Choroid plexus epithelial cell (primary cell): ENCODE data around the gene SUSD3.
A peak's percentile ranks its signal among the peaks of the same experiment; 100 is the strongest.

ENCODE experiments used
- DNase-seq: peaks from one replicate; pipeline ENCODE4 v3.0.0-alpha.2; 2010; ENCODE audit warnings: low read depth
- H3K4me3 ChIP-seq: 2 replicates; pipeline ENCODE4 v1.5.1; 2011; ENCODE audit warnings: low read depth, mild to moderate bottlenecking, control low read depth, low read length, moderate library complexity
- TF ChIP-seq, protein P1 (sequence below): conservative IDR thresholded peaks from 2 replicates; pipeline ENCODE4 v1.5.1; 2011; ENCODE audit warnings: low read depth, mild to moderate bottlenecking, control low read depth, inconsistent platforms, low read length, moderate library complexity

Gene SUSD3

DNA sequence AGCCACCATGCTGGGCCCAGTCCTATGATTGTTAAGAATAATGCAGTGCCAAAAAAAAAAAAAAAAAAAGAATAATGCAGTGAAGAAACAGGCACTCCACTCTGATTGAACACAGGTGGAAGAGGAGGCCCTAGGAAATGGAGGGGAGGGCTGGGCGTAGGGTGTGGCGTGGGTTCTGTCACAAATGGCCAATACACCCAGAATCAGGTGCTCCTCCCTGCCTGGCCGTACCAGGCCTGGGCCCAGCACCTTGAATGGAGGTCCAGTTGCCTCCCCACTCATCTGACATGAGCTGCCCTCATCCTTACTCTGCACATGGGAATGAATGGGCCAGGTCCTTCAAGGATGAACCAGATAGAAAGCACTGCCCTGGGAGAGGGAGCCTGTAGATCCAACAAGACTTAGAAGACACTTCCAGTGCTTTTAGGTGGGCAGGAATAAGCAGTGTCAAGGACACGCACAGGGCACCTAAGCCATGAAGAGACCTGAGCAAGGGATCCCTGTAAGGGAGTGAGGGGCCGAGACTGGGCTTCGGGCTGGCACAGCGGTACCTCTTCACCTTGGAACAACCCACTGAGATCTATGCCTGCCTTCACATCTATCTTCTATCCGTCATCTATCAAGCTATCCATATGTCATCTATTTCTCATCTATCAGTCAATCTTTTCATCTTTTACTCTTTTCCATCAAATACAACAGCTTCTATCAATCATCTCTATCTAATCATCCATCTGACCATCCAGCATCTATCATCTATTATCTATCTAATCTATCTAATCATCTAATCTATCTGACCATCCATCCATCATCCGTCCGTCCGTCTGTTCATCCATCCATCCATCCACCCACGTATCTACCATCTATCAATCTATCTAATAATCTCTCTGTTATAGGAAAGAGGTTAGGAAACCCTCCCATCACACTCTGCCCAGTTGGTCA, 59.7 kb downstream of the SUSD3 start:
- H3K4me3 ChIP-seq, result no peak overlapping the region
- DNase-seq, result no peak
- TF ChIP-seq, protein P1, sequence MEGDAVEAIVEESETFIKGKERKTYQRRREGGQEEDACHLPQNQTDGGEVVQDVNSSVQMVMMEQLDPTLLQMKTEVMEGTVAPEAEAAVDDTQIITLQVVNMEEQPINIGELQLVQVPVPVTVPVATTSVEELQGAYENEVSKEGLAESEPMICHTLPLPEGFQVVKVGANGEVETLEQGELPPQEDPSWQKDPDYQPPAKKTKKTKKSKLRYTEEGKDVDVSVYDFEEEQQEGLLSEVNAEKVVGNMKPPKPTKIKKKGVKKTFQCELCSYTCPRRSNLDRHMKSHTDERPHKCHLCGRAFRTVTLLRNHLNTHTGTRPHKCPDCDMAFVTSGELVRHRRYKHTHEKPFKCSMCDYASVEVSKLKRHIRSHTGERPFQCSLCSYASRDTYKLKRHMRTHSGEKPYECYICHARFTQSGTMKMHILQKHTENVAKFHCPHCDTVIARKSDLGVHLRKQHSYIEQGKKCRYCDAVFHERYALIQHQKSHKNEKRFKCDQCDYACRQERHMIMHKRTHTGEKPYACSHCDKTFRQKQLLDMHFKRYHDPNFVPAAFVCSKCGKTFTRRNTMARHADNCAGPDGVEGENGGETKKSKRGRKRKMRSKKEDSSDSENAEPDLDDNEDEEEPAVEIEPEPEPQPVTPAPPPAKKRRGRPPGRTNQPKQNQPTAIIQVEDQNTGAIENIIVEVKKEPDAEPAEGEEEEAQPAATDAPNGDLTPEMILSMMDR, result no peak

DNA sequence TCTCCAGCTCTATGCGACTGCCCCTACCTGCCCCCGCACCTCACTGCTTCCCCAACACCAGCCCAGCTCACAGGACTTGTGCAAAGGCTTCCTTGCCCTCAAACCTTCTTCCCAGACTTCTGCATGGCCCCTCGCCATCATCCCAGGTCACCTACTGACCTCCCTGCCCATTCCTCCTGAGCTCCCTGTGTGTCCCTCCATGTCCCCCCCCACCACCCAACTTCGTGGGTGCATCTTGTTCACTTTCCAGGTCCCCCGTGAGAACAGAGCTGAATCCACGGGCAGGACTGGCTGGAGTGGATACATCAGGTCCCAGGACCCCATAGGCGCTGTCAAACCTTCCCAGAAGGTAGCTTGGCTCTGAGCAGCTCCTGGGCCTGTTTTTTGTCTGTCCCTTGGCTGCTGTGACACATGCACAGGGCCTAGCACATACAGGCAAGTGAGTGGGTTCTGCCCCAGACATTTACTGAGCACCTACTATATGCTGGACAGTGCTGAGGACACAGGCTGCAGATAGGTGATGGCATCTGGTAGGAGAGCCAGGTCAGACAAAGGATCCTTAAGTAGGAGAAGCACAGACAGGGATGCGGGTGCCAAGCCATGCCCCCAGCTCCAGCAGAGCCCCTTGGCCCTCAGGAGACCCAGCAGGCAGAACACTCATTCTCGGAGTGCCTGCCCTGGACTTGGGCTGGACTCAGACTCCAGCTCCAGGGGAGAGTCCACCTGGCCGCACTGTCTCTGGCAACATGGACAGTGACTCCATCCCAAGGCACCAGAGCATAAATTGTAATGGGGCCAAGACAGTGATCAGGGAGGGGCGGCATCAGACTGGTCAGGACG, 60.6 kb downstream of the SUSD3 start:
- no peak overlapping the region for H3K4me3 ChIP-seq
- TF ChIP-seq, protein P1, result no peak
- no peak for DNase-seq

DNA sequence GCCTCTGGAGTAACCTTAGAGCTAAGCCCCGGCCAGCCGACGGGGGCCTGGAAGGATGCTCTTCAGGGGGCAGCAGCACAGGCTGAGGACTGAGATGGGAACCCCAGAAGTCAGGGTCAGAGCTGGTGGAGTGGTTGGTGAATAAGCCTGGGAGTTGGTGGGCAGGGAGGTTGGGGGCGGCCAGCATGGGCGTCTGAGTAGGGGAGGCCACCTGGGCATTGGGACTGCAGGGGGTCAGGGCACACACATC, 61.1 kb downstream of the SUSD3 start:
- no peak for DNase-seq
- TF ChIP-seq, protein P1, result no peak
- H3K4me3 ChIP-seq, result no peak overlapping the region

DNA sequence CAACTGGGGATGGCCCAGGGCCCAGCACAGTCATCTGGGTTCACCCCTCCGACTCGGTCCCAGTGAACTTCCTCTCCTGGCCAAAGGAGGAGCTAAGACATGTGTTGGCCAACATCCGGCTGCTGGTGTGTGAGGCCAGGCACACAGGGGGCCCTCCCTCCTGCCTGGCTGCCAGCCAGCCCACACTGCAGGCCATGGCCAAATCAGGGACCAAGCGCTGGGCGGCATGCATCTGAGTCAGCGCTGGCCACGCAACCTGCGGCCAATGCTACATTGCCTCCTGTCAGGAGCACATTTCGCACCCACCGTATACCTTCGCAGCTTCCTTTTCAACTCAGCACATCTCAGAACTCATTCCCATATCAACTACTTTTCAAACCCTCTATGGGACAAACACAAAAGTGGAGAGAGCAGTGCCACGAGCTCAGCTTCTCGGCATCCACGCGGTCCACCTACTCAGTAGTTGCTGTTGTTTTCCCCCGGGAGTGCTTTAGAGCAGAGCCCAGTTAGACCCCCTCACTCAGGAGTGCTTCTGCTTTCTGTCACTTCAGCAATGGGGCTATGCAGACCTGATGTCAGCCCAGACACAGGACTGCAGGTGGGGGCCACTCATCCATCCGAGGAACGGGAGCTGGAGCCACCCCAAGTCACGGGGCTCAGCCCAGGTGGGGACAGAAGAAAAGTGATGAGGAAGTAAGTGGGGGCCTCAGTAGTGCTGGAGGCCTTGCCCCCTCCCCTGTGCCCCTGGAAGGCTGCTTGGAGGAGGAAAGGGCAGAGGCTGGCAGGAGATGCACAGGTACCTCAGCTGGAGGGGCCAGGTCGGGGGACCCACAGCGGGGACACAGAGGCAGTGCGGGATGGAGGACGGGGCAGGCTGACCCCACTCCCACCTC, 61.7 kb downstream of the SUSD3 start:
- TF ChIP-seq, protein P1, result peak; percentile 67
- peak; percentile 98 for DNase-seq
- H3K4me3 ChIP-seq, result no peak overlapping the region

DNA sequence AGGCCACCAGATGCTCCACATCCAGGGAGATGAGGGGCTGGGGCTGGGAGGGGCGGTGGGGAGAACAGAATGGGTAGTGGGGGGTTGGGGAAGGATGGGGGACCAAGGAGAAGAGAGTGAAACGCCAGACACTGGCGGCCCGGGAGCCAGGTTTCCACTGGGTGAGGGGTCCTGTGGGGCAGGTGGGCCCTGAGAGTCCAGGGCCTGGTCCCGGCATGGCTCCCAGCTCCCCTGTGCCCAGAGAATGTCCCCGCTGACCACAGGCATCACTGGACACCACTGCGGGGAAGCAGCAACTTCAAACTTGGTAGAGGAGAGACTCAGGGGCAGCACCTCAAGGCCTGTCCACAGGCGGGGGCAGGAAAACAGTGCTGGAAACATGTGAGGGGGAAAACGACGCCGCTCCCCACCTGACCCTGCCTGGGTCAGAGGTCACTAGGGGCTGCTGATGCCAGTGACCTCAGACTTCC, 62.4 kb downstream of the SUSD3 start:
- TF ChIP-seq, protein P1, result no peak
- H3K4me3 ChIP-seq, result no peak overlapping the region
- DNase-seq, result no peak
